Left ventricle myocardium inferior (tissue), 1 donor: Measurements from ENCODE around the gene TRIM26. TPM values are rescaled to one million over a fixed set of nuclear protein-coding genes. Genes with fewer than 3 reads are reported as not detected.

Experiments
- DNase-seq: peaks from one replicate; pipeline ENCODE4 v3.0.0-alpha.2; 2020
- H3K27ac ChIP-seq: fragments of 200-600 bp; replicated peaks from 2 replicates; pipeline ENCODE4 v1.8.0; 2021
- H3K27me3 ChIP-seq: fragments of 200-600 bp; 2 replicates; pipeline ENCODE4 v1.8.0; 2021; ENCODE audit warnings: low read depth
- H3K36me3 ChIP-seq: fragments of 200-600 bp; 2 replicates; pipeline ENCODE4 v1.8.0; 2021
- H3K4me1 ChIP-seq: fragments of 200-600 bp; 2 replicates; pipeline ENCODE4 v1.8.0; 2021
- H3K4me3 ChIP-seq: fragments of 200-600 bp; 2 replicates; pipeline ENCODE4 v1.8.0; 2021; ENCODE audit warnings: mild to moderate bottlenecking, moderate library complexity
- H3K9me3 ChIP-seq: fragments of 200-600 bp; replicated peaks from 2 replicates; pipeline ENCODE4 v1.8.0; 2021
- intact Hi-C: fragments of 100-400 bp; cut with micrococcal nuclease; formaldehyde crosslinking; loops from one replicate; pipeline ENCODE4 v1.11.0; 2022
- total RNA-seq: library from RNA; stranded (reverse); fragmentation: NEBNext Ultra II Directional; extraction: Animal tissue kit (Norgen Biotek cat#: 25700); gene quantifications from one replicate; pipeline ENCODE4 v1.2.1, GENCODE V29; 2021
- TF ChIP-seq, protein P1 (sequence below): fragments of 200-600 bp; IDR thresholded peaks from 2 replicates; pipeline ENCODE4 v1.8.0; 2021; ENCODE audit warnings: antibody characterized with exemption, mild to moderate bottlenecking, borderline replicate concordance
- donor health status: DM: no; HTN: yes; CAD: no; lungs with severe emphysema.

TRIM26 gene
- total RNA-seq, 1 donor from 2014 or later, result 19.9 TPM

DNA sequence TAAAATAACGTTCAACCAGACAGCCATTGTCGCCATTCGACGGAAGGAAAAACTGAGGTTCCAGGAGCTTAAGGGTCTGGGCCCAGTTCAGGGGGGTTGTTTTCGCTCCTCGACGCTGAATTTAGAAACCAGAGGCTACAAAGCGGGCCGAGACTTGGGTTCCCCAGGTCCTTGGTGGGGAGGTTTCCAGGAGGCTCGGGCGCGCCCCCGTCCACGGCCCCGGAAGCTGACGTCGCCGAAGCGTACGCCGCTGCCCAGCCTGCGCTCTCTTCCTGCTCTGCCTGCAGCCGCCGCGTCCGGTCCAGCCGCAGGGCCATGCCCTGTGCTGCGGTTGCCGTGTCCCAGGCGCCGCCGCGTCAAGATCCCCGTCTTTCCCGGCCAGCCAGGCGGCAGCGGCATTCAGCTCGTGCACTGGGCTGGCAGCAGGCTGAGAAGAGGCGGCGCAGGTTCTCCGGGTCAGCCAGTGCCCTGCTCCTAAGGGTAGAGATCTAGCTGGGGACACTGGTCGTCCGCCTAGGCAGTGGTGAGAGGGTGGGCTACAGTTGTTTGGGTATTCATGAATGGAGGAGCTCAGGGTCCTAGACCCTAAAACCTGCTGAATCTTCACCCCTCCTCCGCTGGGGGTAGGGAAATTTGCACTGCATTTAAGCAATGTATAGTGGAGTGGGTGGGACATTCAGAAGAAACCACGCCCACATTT, 901 bp upstream of the TRIM26 start:
- Histone ChIP-seq H3K4me3 (peak overlapping the region; percentile 99), H3K36me3 (no peaks in the 10 kb centered on the region), H3K27ac (peak overlapping the region; percentile 99), H3K4me1 (peaks cover 42% of the 10 kb centered on the region), H3K9me3 (no peaks in the 10 kb centered on the region), H3K27me3 (no peaks in the 10 kb centered on the region)
- intact Hi-C loops, result no loop called here
- TF ChIP-seq, protein P1, sequence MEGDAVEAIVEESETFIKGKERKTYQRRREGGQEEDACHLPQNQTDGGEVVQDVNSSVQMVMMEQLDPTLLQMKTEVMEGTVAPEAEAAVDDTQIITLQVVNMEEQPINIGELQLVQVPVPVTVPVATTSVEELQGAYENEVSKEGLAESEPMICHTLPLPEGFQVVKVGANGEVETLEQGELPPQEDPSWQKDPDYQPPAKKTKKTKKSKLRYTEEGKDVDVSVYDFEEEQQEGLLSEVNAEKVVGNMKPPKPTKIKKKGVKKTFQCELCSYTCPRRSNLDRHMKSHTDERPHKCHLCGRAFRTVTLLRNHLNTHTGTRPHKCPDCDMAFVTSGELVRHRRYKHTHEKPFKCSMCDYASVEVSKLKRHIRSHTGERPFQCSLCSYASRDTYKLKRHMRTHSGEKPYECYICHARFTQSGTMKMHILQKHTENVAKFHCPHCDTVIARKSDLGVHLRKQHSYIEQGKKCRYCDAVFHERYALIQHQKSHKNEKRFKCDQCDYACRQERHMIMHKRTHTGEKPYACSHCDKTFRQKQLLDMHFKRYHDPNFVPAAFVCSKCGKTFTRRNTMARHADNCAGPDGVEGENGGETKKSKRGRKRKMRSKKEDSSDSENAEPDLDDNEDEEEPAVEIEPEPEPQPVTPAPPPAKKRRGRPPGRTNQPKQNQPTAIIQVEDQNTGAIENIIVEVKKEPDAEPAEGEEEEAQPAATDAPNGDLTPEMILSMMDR, result no peak
- peak; percentile 87 for DNase-seq

DNA sequence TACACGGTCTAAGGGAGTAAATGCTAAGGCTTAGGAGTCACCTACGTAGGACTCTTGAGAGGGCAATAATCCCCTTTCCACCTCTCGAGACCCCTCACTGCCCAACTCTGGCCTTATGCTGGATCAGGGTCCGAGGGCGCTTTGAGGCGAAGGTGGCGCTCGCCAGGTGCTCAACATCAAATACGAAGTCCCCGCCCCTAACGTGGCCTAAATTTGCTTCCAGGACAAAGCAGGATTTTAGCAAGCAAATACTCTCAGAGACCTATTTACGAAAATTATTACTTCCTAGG, 406 bp upstream of the TRIM26 start:
- Histone ChIP-seq H3K36me3 (no peaks in the 10 kb centered on the region), H3K4me3 (peak overlapping the region; percentile 99), H3K27me3 (no peaks in the 10 kb centered on the region), H3K27ac (peak overlapping the region; percentile 99), H3K9me3 (no peaks in the 10 kb centered on the region), H3K4me1 (peaks cover 42% of the 10 kb centered on the region)
- TF ChIP-seq, protein P1, result no peak
- no peak for DNase-seq
- intact Hi-C loops, result no loop called here

DNA sequence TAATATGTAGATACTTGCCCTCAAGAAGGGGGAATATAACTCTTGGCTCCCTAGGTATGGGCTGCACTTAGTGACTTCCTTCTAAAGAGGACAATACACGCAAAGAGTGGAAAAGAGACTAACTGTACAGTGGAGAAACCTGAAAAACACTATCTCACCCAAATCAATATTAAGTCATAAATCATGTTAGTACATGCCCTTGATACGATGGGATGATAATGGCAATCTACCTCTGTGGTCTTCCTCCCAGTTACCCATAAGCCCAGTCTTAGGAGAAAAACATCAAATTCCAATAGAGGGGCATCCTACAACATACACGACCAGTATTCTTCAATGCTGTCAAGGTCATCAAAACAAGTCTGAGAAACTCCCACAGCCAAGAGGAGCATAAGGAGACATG, 1.3 kb downstream of the TRIM26 start:
- intact Hi-C loops, result no loop called here
- peaks cover 59% of the 10 kb centered on the region for H3K4me1 ChIP-seq
- H3K36me3 ChIP-seq, result no peaks in the 10 kb centered on the region
- DNase-seq, result no peak
- TF ChIP-seq, protein P1, result no peak
- no peaks in the 10 kb centered on the region for H3K27me3 ChIP-seq
- H3K4me3 ChIP-seq, result peak overlapping the region; percentile 99
- no peaks in the 10 kb centered on the region for H3K9me3 ChIP-seq
- H3K27ac ChIP-seq, result no peak overlapping the region

DNA sequence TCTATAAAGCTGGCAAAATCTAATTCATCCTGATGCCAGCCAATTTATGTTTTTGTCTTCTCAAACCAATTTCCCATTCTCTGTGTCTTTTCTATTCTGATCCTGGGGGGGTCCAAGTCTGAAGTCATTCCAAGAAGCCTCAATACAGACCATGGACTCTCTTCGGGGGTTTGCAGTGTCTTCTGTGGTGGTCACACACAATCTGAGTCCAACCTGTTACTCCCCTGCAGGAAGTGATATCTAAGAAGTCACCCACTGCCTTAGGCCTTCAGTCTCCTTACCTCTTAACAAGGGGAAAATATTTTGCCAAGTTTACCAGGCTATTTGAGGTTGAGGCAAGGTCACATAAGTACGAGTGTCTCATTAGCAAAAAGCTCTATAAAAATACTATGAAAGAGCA, 1.9 kb downstream of the TRIM26 start:
- TF ChIP-seq, protein P1, result no peak
- no peak overlapping the region for H3K27ac ChIP-seq
- no peaks in the 10 kb centered on the region for H3K36me3 ChIP-seq
- H3K4me3 ChIP-seq, result peak overlapping the region; percentile 99
- intact Hi-C loops, result no loop called here
- H3K4me1 ChIP-seq, result peaks cover 65% of the 10 kb centered on the region
- no peaks in the 10 kb centered on the region for H3K27me3 ChIP-seq
- no peak for DNase-seq
- no peaks in the 10 kb centered on the region for H3K9me3 ChIP-seq

DNA sequence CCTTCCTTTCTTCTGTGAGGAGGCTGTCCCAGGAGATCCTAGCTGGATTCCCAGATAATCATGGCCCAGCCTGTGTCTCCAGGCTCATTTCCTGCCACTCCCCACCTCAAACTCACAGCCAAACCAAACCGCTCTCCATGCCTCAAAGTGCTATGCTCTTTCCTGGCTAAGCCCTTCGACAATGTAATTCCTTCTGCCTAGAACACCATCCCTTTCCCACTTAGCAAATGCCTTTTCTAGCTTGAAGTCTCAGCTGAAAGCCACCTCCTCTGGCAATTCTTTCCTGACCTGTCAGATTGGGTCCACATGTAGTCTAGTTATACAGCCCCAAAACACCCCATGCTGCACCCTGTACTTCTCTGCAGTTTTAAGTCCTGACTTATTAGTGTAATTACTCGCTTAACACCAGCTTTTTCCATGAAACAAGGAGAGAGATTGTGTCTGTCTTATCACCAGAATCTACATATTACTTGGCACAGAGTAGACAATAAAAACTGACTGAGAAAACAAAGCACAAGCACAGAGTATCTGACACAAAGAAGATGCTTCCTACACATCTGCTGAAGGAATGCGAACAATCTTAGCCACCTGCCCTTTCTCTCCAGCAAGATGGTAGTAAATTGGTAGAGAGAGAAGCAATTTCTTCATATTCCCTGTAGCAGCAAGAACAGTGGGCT, 5.4 kb downstream of the TRIM26 start:
- peak overlapping the region; percentile 18 for H3K4me3 ChIP-seq
- no peaks in the 10 kb centered on the region for H3K27me3 ChIP-seq
- H3K27ac ChIP-seq, result peak overlapping the region; percentile 75
- no peak for DNase-seq
- intact Hi-C loops, result no loop called here
- H3K36me3 ChIP-seq, result no peaks in the 10 kb centered on the region
- H3K9me3 ChIP-seq, result no peaks in the 10 kb centered on the region
- peaks cover 70% of the 10 kb centered on the region for H3K4me1 ChIP-seq
- TF ChIP-seq, protein P1, result no peak
